A549 (cell line): Measurements from ENCODE around the gene SLC9A9. TPM values are rescaled to one million over a fixed set of nuclear protein-coding genes. Genes with fewer than 3 reads are reported as not detected.

ENCODE experiments used
- ATAC-seq, 2 experiments: fragments of 200-7000 bp in 1 of 2; fragments of >200 bp in 1 of 2; cut with Nextera tagmentation in 1 of 2; cut with Tn5 transposase in 1 of 2; 3 replicates each; pipeline versions ENCODE4 v1.8.0 to v1.9.1; 2018 to 2020; ENCODE audit warnings: mild to moderate bottlenecking in 1 of 2, moderate library complexity in 1 of 2
- CTCF ChIA-PET: fragments of 300-600 bp; sonication (Branson Sonifier 250); formaldehyde crosslinking; extraction: SDS; loops from one replicate; lab custom pipeline; 2021; ENCODE audit warnings: antibody characterized with exemption, inconsistent platforms; lab: Yijun Ruan, JAX
- POLR2A ChIA-PET: fragments of 350-600 bp; formaldehyde crosslinking; extraction: SDS; loops from one replicate; lab custom pipeline; 2021; ENCODE audit warnings: antibody characterized with exemption, inconsistent platforms; lab: Yijun Ruan, JAX
- DNase-seq, 2 experiments: peaks; one replicate each; pipeline versions ENCODE4 v3.0.0 to v3.0.0-alpha.2; 2011 to 2016; ENCODE audit warnings: low read depth in 1 of 2, low spot score in 1 of 2
- FAIRE-seq: peaks from 2 replicates; lab custom pipeline; 2011; peaks lifted over from hg19 to GRCh38; lab: Jason Lieb, UNC
- H3K27ac ChIP-seq, 2 experiments: fragments of >200 bp; sonication (Bioruptor Twin); formaldehyde crosslinking; 3 replicates each; pipeline ENCODE4 v1.5.1; 2016 to 2017
- H3K4me1 ChIP-seq: fragments of >200 bp; sonication (Bioruptor Twin); formaldehyde crosslinking; 3 replicates; pipeline ENCODE4 v1.6.1; 2016
- H3K4me2 ChIP-seq: fragments of >200 bp; sonication (Bioruptor Twin); formaldehyde crosslinking; 3 replicates; pipeline ENCODE4 v1.6.1; 2016
- H3K4me3 ChIP-seq: fragments of >200 bp; sonication (Bioruptor Twin); formaldehyde crosslinking; 3 replicates; pipeline ENCODE4 v1.5.1; 2016
- H3K9me3 ChIP-seq: fragments of >200 bp; sonication (Bioruptor Twin); formaldehyde crosslinking; 3 replicates; pipeline ENCODE4 v1.6.1; 2016
- CBX2 ChIP-seq: fragments of 200-600 bp; sonication (generic); IDR thresholded peaks from 2 replicates; pipeline ENCODE4 v1.6.1; 2016; ENCODE audit warnings: low read depth, mild to moderate bottlenecking, borderline replicate concordance
- CTCF ChIP-seq: fragments of >200 bp; sonication (Bioruptor Twin); formaldehyde crosslinking; IDR thresholded peaks from 3 replicates; pipeline ENCODE4 v1.5.1; 2016
- EHMT2 ChIP-seq: fragments of 200-600 bp; sonication (generic); IDR thresholded peaks from 2 replicates; pipeline ENCODE4 v1.6.1; 2016; ENCODE audit warnings: antibody characterized with exemption, low read depth, mild to moderate bottlenecking, moderate library complexity
- ELK1 ChIP-seq: fragments of 150-350 bp; IDR thresholded peaks from 2 replicates; pipeline ENCODE4 v1.6.1; 2014; ENCODE audit warnings: low read depth, mild to moderate bottlenecking, low read length
- ESRRA ChIP-seq: fragments of 150-350 bp; IDR thresholded peaks from 2 replicates; pipeline ENCODE4 v1.6.1; 2014; ENCODE audit warnings: mild to moderate bottlenecking, low read length, borderline replicate concordance
- HEYL ChIP-seq: fragments of 250-450 bp; sonication (Bioruptor Pico); IDR thresholded peaks from 2 replicates; pipeline ENCODE4 v1.8.0; 2021; ENCODE audit warnings: mild to moderate bottlenecking, moderate library complexity
- HMGXB4 ChIP-seq: fragments of 250-450 bp; sonication (Bioruptor Pico); IDR thresholded peaks from 2 replicates; pipeline ENCODE4 v1.5.0; 2021; ENCODE audit warnings: mild to moderate bottlenecking, moderate library complexity, borderline replicate concordance
- HOXA7 ChIP-seq: fragments of 250-450 bp; sonication (Bioruptor Pico); IDR thresholded peaks from 2 replicates; pipeline ENCODE4 v1.5.0; 2020; ENCODE audit warnings: mild to moderate bottlenecking, moderate library complexity
- HOXB5 ChIP-seq: fragments of 250-450 bp; sonication (Bioruptor Pico); IDR thresholded peaks from 2 replicates; pipeline ENCODE4 v1.5.0; 2020; ENCODE audit warnings: mild to moderate bottlenecking, moderate library complexity
- JUN ChIP-seq, 2 experiments: fragments of >200 bp; sonication (Bioruptor Twin); formaldehyde crosslinking; IDR thresholded peaks; 2 replicates in 1 of 2; 3 replicates in 1 of 2; pipeline ENCODE4 v1.6.1; 2016 to 2017
- JUNB ChIP-seq: fragments of >200 bp; sonication (Bioruptor Twin); formaldehyde crosslinking; IDR thresholded peaks from 2 replicates; pipeline ENCODE4 v1.6.1; 2016
- MAFK ChIP-seq: fragments of 450-650 bp; IDR thresholded peaks from 2 replicates; pipeline ENCODE4 v1.6.1; 2014; ENCODE audit not compliant: partially characterized antibody
- MAZ ChIP-seq: fragments of 150-350 bp; IDR thresholded peaks from 2 replicates; pipeline ENCODE4 v1.6.1; 2014; ENCODE audit warnings: antibody characterized with exemption, low read depth, low read length, borderline replicate concordance
- NFE2L2 ChIP-seq: fragments of 150-350 bp; conservative IDR thresholded peaks from 2 replicates; pipeline ENCODE4 v1.6.1; 2014; ENCODE audit warnings: low read length
- NPAS2 ChIP-seq: fragments of 250-450 bp; sonication (Bioruptor Pico); IDR thresholded peaks from 2 replicates; pipeline ENCODE4 v1.8.0; 2022; ENCODE audit warnings: mild to moderate bottlenecking, moderate library complexity, borderline replicate concordance
- RAD21 ChIP-seq, 2 experiments: fragments of >200 bp in 1 of 2; sonication (Bioruptor Twin) in 1 of 2; formaldehyde crosslinking in 1 of 2; IDR thresholded peaks in 1 of 2; conservative IDR thresholded peaks in 1 of 2; 2 replicates in 1 of 2; 3 replicates in 1 of 2; pipeline ENCODE4 v1.6.1; 2012 to 2018; ENCODE audit warnings: inconsistent platforms in 1 of 2
- RARB ChIP-seq: fragments of 250-450 bp; sonication (Bioruptor Pico); IDR thresholded peaks from 2 replicates; pipeline ENCODE4 v1.8.0; 2021; ENCODE audit warnings: mild to moderate bottlenecking, moderate library complexity
- SREBF2 ChIP-seq: fragments of 450-650 bp; IDR thresholded peaks from 2 replicates; pipeline ENCODE4 v1.6.1; 2014; ENCODE audit warnings: mild to moderate bottlenecking, moderate library complexity
- ZNF302 ChIP-seq: fragments of 250-450 bp; sonication (Bioruptor Pico); IDR thresholded peaks from 2 replicates; pipeline ENCODE4 v1.9.0; 2021; ENCODE audit warnings: inconsistent platforms, mild to moderate bottlenecking, moderate library complexity
- ZSCAN20 ChIP-seq: fragments of 250-450 bp; sonication (Bioruptor Pico); IDR thresholded peaks from 2 replicates; pipeline ENCODE4 v1.8.0; 2022; ENCODE audit warnings: mild to moderate bottlenecking, moderate library complexity
- WGBS: methylation state at CpG from one replicate; pipeline ENCODE4 v1.1.6; 2017; ENCODE audit errors: missing lambda C conversion rate; 5-methylcytosine and 5-hydroxymethylcytosine counted together
- polyA plus RNA-seq, 4 experiments: library from polyadenylated mRNA; depleted of rRNA in 3 of 4; stranded (reverse); fragments of >200 nt; fragmentation: RNase III in 1 of 4; extraction: RNeasy Plus Mini Kit Qiagen cat#74134 plus additional on column Dnase treatment in 1 of 4; gene quantifications; 2 replicates in 3 of 4; 3 replicates in 1 of 4; pipeline ENCODE4 v1.2.3, GENCODE V29; 2011 to 2017
- TF ChIP-seq, protein P1 (sequence below): fragments of >200 bp; sonication (Bioruptor Twin); formaldehyde crosslinking; IDR thresholded peaks from 3 replicates; pipeline ENCODE4 v1.6.1; 2016
- TF ChIP-seq, protein P2 (sequence below): fragments of 200-600 bp; sonication (generic); IDR thresholded peaks from 2 replicates; pipeline ENCODE4 v1.6.1; 2016; ENCODE audit warnings: antibody characterized with exemption, mild to moderate bottlenecking, moderate library complexity
- TF ChIP-seq, protein P3 (sequence below): IDR thresholded peaks from 2 replicates; pipeline ENCODE4 v1.6.1; 2012
- TF ChIP-seq, protein P4 (sequence below): fragments of 450-650 bp; IDR thresholded peaks from 2 replicates; pipeline ENCODE4 v1.6.1; 2014; ENCODE audit warnings: antibody characterized with exemption
- TF ChIP-seq, protein P5 (sequence below): IDR thresholded peaks from 2 replicates; pipeline ENCODE4 v1.6.1; 2012

The SLC9A9 gene
- polyA plus RNA-seq, 2 of the 4 experiments (the other 2 are of a cell fraction), result 0.10 to 0.32 TPM

DNA sequence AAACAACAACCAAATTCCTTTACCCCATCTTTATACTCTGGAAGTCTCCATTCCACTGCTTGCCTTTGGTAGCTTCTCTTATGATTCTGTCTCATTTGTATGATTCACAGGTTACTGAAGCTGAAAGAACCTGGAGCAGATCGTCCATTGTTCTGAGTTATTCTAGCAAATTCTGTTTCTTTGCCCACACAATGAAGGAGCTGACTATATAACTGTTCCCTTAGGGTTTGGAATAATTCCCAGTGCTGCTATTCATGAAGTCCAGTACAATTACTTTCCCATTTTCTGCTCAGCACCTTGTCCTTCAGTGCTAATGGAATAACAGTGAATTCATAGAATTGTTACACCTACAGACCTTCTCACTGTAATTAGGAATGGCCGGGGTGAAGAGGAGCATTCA, 560.9 kb downstream of the SLC9A9 start:
- ATAC-seq, result no peak
- WGBS, result 2% methylated on average over 2 of the region's 2 CpGs
- TF ChIP-seq SREBF2 (no peak), RARB (CRISPR knock-in tag) (no peak), HEYL (CRISPR knock-in tag) (no peak), MAFK (no peak), CTCF (no peak), NPAS2 (no peak), ESRRA (no peak), JUNB (no peak), NFE2L2 (no peak), ZSCAN20 (no peak), RAD21 (conservative IDR thresholded peaks at IDR 0.05 in 1 of 2, IDR thresholded peaks at IDR 0.05 in 1 of 2) (no peak), ZNF302 (CRISPR knock-in tag) (no peak), HOXA7 (CRISPR knock-in tag) (no peak)
- TF ChIP-seq, protein P1, sequence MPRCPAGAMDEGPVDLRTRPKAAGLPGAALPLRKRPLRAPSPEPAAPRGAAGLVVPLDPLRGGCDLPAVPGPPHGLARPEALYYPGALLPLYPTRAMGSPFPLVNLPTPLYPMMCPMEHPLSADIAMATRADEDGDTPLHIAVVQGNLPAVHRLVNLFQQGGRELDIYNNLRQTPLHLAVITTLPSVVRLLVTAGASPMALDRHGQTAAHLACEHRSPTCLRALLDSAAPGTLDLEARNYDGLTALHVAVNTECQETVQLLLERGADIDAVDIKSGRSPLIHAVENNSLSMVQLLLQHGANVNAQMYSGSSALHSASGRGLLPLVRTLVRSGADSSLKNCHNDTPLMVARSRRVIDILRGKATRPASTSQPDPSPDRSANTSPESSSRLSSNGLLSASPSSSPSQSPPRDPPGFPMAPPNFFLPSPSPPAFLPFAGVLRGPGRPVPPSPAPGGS, result no peak
- TF ChIP-seq, protein P2, sequence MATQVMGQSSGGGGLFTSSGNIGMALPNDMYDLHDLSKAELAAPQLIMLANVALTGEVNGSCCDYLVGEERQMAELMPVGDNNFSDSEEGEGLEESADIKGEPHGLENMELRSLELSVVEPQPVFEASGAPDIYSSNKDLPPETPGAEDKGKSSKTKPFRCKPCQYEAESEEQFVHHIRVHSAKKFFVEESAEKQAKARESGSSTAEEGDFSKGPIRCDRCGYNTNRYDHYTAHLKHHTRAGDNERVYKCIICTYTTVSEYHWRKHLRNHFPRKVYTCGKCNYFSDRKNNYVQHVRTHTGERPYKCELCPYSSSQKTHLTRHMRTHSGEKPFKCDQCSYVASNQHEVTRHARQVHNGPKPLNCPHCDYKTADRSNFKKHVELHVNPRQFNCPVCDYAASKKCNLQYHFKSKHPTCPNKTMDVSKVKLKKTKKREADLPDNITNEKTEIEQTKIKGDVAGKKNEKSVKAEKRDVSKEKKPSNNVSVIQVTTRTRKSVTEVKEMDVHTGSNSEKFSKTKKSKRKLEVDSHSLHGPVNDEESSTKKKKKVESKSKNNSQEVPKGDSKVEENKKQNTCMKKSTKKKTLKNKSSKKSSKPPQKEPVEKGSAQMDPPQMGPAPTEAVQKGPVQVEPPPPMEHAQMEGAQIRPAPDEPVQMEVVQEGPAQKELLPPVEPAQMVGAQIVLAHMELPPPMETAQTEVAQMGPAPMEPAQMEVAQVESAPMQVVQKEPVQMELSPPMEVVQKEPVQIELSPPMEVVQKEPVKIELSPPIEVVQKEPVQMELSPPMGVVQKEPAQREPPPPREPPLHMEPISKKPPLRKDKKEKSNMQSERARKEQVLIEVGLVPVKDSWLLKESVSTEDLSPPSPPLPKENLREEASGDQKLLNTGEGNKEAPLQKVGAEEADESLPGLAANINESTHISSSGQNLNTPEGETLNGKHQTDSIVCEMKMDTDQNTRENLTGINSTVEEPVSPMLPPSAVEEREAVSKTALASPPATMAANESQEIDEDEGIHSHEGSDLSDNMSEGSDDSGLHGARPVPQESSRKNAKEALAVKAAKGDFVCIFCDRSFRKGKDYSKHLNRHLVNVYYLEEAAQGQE, result no peak
- TF ChIP-seq, protein P3, sequence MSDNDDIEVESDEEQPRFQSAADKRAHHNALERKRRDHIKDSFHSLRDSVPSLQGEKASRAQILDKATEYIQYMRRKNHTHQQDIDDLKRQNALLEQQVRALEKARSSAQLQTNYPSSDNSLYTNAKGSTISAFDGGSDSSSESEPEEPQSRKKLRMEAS, result no peak
- Histone ChIP-seq H3K9me3 (no peaks in the 10 kb centered on the region), H3K4me1 (no peaks in the 10 kb centered on the region), H3K4me2 (no peak overlapping the region), H3K27ac (no peak overlapping the region), H3K4me3 (no peak overlapping the region)
- FAIRE-seq, result no peak
- DNase-seq, result no peak
- CTCF ChIA-PET, result no interaction called here
- POLR2A ChIA-PET, result no interaction called here

GRCh38 chr3:143286392-143287010, 561.8 kb downstream of the SLC9A9 start:
- DNase-seq, result no peak
- Histone ChIP-seq H3K27ac (no peak overlapping the region), H3K9me3 (no peaks in the 10 kb centered on the region), H3K4me1 (no peaks in the 10 kb centered on the region), H3K4me2 (no peak overlapping the region), H3K4me3 (no peak overlapping the region)
- no peak for ATAC-seq
- FAIRE-seq, result no peak
- ChIA-PET POLR2A (no interaction called here), CTCF (no interaction called here)
- WGBS, result 34% methylated on average over 3 of the region's 3 CpGs
- TF ChIP-seq HOXB5 (CRISPR knock-in tag), result no peak
- TF ChIP-seq, protein P4, sequence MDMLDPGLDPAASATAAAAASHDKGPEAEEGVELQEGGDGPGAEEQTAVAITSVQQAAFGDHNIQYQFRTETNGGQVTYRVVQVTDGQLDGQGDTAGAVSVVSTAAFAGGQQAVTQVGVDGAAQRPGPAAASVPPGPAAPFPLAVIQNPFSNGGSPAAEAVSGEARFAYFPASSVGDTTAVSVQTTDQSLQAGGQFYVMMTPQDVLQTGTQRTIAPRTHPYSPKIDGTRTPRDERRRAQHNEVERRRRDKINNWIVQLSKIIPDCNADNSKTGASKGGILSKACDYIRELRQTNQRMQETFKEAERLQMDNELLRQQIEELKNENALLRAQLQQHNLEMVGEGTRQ, result no peak
- TF ChIP-seq, protein P5, sequence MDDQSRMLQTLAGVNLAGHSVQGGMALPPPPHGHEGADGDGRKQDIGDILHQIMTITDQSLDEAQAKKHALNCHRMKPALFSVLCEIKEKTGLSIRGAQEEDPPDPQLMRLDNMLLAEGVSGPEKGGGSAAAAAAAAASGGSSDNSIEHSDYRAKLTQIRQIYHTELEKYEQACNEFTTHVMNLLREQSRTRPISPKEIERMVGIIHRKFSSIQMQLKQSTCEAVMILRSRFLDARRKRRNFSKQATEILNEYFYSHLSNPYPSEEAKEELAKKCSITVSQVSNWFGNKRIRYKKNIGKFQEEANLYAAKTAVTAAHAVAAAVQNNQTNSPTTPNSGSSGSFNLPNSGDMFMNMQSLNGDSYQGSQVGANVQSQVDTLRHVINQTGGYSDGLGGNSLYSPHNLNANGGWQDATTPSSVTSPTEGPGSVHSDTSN, result no peak
- no peak for TF ChIP-seq EHMT2
- no peak for TF ChIP-seq JUN (IDR thresholded peaks at IDR 0.05)
- no peak for TF ChIP-seq ELK1
- TF ChIP-seq MAZ, result no peak
- TF ChIP-seq CBX2, result no peak
- TF ChIP-seq HEYL (CRISPR knock-in tag), result no peak
- TF ChIP-seq ESRRA, result no peak
- no peak for TF ChIP-seq HMGXB4 (CRISPR knock-in tag)
